GM18873 (cell line): Measurements from ENCODE around the gene SDR39U1.

ENCODE experiments used
- ATAC-seq: cut with Tn5 transposase; IDR thresholded peaks from one replicate; pipeline ENCODE4 v1.9.1; 2021; ENCODE audit warnings: mild to moderate bottlenecking, moderate library complexity, moderate number of reproducible peaks; ENCODE audit not compliant: unreplicated experiment, low FRiP score

The SDR39U1 gene

DNA sequence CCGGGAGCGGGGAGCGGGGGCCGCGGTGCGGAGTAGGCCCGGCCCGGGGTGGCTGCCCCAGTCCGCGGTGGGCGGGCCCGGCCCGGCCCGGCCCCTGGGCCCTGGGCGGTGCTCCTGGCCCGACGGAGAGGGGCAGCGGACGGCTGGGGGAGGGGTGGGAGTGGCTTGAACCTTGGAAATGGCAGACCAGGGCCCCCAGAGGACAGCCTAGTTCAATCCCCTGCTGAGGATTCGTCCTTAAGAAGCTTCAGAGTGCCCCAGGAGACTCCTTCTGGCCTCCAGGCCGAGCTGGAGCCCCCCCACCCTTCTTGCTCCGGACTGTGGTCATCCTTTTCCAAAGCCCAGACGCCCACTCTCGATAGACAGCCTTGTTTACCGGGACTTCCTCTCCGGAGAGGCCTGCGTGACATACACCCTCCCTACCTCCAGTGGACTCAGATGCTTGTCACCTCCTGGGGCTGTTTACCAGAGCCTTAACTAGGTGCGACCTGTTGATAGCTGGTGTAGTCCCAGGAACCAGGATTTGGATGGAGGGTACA is 12.4 kb downstream of the SDR39U1 start:
- peak; percentile 39 for ATAC-seq

DNA sequence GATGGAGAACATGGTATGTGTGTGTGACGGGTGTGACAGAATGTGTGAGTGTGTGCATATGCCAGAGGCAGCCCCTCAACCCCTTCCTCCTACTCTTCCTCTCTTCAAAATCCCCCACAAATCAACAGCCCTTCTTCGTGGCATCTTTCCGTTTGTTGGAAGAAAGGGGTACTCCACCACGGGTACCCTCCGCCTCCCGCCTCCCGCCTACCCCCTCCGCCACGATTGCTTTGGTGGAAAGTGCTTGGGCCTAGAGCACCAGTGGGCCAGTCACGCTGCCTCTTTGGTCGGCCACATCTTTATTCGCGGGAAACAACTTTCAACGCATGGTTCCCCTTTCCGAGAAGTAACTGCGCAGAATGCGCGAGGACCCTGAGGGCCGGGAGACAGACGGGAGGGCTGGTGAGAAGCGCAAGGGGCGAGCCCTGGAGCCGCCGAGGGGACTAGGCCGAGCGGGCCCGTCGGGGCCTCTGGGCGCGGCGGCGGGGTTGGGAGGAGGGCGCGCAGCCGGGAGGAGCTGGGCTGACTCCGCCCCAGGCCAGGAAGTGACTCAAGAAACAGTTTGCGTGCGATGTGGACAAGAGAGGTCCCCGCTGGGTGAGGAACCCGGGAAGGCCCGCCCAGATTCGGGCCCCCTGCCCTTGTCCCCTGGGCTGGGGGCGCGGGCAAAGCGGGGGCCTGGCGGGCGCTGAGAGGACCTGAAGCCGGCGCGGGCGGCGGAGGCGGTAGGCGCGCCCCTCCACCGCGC is 13.0 kb downstream of the SDR39U1 start, which contains the start of the genes CBLN3 and KHNYN:
Gene CBLN3 (minus strand): TSS at position 274 of the 748 bp plus-strand sequence. CDS start 614 bp downstream, outside the sequence.
Gene KHNYN (plus strand): TSS at position 560 of the 748 bp plus-strand sequence. CDS start 777 bp downstream, outside the sequence.
- ATAC-seq, result peak; percentile 83

- ATAC-seq, result no peak
These were observed 13.8 kb downstream of the SDR39U1 start for GRCh38 chr14:24428628-24429394.

- ATAC-seq, result no peak
These were observed 14.8 kb downstream of the SDR39U1 start for GRCh38 chr14:24427537-24428508.

DNA sequence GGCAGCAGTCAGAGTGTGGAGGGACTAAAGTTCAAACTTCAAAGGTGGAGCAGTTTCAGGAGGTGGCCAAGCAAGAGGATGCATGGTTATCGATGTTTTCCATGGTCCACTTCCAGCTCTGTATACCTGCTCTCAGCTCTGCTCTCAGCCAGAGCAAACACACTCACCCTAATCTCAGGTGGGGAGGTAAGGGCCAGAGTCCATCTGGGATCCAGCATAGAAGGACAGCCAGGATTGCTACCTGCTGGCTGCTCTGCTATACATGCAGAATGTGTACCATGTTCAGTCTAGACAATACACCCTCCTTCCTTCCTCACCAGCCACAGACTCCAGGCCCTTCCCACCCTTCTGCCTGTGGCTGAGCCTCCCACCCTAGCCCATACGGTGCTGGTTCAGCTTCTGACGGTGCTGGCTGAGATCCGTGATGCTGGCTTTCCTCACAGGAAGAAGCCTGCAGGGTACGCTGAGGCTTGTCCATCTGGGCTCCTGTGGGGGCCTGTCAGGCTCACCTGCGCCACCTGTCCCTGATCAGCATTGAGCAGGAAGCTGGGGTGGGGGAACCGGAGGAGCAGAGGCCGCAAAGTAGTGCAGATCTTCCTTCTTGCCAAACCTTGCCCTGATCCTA is 15.6 kb downstream of the SDR39U1 start:
- ATAC-seq, result no peak

- ATAC-seq, result no peak
These were observed 16.2 kb downstream of the SDR39U1 start for GRCh38 chr14:24426150-24426911.

- ATAC-seq, result no peak
These were observed 16.9 kb downstream of the SDR39U1 start for GRCh38 chr14:24425704-24426103.

- no peak for ATAC-seq
These were observed 19.6 kb downstream of the SDR39U1 start for GRCh38 chr14:24422694-24423601.

DNA sequence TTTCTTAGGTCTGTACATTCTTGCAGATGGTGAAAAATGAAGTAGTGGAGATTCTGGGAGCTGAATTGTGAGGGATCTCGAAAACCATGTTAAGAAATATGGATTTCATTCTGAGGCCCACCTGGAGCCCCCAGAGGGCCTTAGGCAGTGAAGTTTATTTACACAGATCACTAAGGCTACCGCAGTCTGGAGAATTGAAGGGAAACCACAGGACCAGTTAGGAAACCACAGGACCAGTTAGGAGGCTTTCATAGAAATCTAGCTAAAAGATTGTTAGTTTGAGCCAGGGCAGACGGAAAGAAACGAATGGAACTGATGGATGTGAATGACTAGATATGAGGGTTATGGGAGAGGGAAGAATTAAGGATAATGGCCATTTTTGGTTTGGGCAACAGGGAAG is 20.3 kb downstream of the SDR39U1 start:
- ATAC-seq, result no peak

DNA sequence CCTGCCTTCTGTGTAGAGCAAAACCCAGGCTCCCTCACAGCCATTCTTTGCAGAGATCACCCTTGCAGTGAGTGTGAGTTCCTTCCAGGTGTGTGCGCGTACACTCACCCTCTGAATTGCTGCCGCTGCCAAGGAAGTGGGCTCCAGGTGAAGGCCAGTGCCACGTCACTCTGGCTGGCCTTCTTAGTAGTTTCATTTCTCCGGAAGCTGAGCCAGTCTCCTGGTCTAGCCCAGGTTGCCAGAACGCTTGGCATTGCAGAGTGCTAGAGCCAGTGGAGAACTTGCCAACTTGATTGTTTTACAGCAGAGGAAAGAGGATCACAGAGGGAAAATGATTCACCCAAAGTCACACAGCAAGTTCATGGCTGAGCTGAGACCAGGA is 24.1 kb downstream of the SDR39U1 start:
- no peak for ATAC-seq

DNA sequence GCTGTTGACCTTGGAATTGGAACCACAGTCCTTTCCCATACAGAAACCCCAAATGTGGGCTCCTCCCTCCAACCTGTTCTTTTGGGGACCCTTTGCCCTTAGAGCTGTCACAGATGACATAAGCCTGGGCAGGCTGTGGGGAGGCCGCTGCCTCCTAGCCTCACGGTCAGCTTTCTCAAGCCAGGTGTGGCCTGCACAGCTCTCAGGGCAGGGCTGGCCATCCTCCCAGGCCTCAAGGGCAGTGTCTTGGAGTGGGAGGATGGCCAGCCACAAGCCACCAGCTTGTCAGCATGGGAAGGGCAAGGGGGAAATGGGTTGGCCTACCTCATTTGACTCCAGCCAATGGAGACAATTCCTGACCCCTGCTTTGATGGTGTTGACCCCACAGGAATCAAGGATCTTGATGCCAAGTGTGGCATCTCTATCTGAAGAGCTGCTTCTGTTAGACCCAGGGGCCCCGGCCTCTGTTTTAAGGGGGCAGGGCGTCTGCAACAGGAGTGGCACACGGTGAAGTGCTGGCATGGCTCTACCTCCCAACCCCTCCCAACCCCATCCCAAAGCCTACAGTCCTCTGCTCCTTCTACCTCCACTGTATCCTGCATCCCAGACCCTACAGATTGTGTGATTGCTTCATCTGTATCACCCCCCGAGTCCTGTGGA is 24.6 kb downstream of the SDR39U1 start:
- ATAC-seq, result no peak

DNA sequence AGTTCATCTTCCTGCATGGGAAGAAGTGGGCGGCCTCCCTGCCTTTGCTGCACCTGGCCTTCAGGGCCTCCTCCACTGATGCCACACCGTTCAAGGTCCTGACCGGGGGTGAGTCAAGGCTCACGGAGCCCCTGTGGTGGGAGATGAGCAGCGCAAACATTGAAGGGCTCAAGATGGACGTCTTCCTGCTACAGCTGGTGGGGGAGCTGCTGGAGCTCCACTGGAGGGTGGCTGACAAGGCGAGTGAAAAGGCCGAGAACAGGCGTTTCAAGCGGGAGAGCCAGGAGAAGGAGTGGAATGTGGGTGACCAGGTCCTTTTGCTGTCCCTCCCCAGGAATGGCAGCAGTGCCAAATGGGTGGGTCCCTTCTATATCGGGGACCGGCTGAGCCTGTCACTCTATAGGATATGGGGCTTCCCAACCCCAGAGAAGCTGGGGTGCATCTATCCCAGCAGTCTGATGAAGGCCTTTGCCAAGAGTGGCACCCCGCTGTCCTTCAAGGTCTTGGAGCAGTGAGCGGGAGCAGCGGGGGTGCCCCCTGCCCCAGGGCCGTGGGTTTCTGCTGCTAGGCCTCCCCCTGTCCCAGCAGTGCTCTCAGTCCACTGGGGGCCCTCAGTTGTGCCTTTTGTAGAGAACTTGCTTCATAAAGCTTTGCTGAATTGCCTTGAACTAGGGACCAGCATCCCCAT is 25.5 kb downstream of the SDR39U1 start:
- no peak for ATAC-seq

DNA sequence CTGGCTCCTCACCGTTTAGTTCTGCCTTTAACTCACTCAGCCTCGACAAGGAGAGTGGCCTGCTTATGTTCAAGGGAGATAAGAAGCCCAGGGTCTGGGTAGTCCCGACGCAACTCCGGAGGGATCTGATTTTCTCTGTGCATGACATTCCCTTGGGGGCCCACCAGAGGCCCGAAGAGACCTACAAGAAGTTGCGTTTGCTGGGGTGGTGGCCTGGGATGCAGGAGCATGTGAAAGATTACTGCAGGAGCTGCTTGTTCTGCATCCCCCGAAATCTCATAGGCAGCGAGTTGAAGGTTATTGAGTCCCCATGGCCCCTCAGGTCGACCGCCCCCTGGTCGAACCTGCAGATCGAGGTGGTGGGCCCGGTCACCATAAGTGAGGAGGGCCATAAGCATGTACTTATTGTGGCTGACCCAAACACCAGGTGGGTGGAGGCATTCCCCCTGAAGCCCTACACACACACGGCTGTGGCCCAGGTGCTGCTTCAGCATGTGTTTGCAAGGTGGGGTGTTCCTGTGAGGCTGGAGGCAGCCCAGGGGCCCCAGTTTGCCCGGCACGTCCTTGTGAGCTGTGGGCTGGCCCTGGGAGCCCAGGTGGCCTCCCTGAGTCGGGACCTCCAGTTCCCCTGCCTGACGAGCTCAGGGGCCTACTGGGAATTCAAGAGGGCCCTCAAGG is 26.2 kb downstream of the SDR39U1 start:
- ATAC-seq, result no peak

DNA sequence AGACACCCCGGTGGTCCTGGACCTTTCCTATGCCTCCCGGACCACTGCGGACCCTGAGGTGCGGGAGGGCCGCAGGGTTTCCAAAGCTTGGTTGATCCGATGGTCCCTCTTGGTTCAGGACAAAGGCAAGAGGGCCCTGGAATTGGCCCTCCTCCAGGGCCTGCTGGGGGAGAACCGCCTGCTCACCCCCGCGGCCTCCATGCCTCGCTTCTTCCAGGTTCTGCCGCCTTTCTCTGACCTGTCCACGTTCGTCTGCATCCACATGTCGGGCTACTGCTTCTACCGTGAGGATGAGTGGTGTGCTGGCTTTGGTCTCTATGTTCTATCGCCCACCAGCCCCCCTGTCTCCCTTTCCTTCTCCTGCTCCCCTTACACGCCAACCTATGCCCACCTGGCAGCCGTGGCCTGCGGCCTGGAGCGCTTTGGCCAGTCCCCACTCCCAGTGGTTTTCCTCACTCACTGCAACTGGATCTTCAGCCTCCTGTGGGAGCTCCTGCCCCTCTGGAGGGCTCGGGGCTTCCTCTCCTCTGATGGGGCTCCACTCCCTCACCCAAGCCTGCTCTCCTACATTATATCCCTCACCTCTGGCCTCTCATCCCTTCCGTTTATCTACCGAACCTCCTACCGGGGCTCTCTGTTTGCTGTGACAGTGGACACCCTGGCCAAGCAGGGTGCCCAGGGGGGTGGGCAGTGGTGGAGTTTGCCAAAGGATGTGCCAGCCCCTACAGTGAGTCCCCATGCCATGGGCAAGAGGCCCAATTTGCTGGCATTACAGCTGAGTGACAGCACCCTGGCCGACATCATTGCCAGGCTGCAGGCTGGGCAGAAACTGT is 26.9 kb downstream of the SDR39U1 start:
- no peak for ATAC-seq

- no peak for ATAC-seq
These were observed 27.7 kb downstream of the SDR39U1 start for GRCh38 chr14:24414732-24415420.
